Measurements from ENCODE around the gene DNAH14.

DNAH14 gene

DNA sequence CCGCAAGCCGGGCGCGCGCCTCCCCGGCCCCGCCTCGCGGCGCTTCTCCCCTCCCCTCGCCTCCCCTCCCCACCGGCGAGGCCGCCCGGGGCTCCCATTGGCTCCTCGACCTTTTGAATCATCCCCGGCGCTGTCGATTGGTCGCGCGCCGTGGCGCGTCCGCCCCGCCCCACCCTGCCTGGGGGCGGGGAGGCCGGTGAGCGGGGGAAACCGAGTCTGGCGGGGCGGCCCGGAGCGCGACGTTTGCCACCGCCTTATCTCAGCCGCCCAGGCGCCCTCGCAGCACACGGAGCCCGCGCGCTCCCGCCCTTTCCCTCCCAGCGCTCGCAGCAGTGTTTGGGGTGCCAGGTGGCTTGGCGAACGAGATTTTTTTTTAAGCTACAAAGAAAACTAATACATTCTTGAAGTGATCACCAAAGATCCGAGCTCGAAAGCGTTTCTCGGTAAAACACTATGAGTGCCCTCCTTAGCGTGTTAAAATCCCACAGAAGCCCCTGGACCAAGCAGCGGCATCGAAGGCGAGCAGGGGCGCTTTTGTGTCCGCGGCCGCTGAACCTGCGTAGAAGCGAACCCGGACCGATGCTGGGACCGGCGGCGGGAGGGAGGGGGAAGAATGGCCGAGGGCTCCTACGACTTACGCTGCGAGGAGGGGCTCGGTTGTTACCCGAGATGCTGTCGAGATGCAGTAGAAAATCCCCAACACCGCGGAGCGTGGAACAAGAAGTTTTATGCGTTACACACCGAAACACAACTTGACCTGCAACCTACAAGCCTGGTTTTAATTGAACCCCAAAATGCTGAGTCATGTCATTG, 498.8 kb downstream of the DNAH14 start:
- DNase-seq (ENCODE audit: low read depth in 2 of 2): peak; percentile 78 to 85

DNA sequence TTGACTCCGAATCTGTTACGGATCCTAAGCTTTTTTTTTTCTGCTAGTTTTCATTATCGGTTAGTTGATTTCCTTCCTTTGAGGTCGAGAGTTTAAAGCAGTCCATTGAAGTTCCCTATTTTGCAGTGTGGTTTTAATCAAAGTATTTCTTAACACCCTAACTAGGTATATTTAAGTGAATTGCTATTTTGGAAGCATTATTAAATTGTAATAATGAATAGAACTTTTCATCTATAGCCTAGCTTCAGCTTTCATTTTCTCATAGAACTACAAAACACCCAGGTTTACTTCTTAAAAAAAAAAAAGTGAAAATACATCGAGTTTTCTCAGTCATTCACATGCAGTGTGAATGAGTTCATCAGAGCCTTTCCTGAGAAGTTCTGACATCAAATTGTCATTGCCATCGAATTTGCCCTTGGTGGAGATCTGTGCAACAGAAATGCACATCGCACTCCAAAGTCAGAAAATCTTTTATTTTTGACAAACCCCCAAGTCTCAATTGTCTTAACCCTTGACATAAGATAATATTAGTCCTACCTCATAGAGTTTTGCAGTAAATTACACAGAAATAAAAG, 499.5 kb downstream of the DNAH14 start:
- no peak for DNase-seq (ENCODE audit: low read depth in 2 of 2)

DNA sequence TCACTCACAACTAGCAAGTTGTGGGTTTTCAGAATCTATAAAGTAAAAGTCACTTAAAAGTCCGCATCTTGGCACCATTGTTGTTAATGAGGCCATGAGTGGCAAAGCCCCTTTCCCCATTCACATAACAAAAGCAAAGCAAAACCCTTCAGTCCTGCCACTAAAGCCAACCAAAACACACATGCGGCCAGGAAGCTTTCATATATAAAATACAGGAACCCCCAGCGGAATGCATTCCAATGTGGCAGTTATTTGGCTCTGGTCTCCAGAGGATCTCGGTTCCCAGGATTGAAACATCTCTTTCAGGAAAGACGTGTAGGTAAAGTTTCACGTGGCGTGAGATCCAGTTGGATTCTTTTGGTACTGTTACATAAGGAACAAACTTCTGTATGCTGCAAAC, 500.8 kb downstream of the DNAH14 start:
- DNase-seq (ENCODE audit: low read depth in 2 of 2): no peak

DNA sequence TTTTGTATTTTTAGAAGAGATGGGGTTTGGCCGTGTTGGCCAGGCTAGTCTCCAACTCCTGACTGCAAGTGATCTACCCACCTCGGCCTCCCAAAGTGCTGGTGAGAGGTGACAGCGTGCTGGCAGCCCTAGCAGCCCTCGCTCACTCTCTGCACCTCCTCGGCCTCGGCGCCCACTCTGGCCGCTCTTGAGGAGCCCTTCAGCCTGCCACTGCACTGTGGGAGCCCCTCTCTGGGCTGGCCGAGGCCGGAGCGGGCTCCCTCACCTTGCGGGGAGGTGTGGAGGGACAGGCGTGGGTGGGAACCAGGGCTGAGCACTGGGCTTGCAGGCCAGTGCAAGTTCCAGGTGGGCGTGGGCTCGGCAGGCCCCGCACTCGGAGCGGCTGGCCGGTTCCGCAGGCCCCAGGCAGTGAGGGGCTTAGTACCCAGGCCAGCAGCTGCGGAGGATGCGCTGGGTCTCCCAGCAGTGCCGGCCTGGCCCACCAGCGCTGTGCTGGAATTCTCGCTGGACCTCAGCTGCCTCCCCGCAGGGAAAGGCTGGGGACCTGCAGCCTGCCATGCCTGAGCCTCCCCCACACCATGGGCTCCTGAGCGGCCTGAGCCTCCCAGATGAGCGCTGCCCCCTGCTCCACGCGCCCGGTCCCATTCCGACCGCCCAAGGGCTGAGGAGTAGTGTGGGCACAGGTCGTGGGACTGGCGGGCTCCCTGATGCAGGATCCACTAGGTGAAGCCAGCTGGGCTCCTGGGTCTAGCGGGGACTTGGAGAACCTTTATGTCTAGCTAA, 501.8 kb downstream of the DNAH14 start:
- DNase-seq (ENCODE audit: low read depth in 2 of 2): no peak

DNA sequence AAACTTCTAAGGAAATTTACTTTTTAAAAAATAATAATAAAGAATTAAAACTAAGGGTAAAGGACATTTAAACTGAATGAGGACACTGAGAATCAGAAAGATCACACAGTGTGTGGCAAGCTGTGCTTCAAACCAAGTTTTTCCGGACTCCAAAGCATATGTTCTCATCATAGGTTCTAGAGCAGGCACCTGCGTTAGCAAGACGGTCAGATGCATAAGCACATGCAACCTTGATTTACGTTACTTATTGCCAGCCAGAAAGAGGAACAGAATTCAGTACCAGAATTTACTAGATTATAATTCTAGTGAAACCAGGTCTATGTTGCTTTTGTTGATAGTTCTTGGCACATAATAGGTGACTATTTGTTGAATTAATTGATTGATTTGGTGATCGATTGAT, 504.6 kb downstream of the DNAH14 start:
- no peak for DNase-seq (ENCODE audit: low read depth in 2 of 2)

DNA sequence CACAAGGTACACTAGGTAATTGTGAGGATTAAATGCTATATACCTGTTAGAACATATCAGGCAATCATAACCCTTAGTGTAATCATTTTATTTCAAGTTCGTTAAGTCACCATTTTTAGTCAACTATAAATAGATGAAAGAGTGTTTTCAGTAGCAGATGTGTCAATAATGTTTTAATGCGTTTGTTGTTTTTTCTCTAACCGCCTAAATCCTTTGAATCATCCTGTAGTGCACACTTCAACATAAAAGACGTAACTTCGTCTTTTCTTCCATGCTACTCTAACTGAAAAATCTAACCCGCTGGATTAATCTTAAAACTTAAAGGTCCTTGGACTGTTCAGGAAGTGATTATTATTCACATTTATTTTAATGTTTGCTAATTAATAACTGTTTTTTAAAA, 505.6 kb downstream of the DNAH14 start:
- no peak for DNase-seq (ENCODE audit: low read depth in 2 of 2)

DNA sequence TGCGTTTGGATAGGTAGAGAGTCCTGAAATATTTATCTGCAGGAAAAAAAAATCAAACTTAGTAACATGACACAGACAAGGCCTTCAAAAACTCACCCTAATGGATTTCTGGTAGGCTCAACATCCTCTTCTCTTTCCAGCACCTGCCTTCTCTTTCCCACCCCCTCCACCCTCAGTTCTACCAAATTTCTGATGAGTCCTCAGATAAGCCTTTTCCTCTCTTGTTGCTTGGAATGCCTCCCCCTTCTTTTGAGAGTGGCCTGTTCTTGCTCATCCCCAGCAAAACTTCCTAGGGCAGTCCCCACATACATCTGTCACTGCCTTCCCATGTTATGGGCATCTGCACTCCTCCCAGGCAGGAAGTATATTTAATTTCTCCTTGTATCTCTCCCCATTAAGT, 506.0 kb downstream of the DNAH14 start:
- no peak for DNase-seq (ENCODE audit: low read depth in 2 of 2)

DNA sequence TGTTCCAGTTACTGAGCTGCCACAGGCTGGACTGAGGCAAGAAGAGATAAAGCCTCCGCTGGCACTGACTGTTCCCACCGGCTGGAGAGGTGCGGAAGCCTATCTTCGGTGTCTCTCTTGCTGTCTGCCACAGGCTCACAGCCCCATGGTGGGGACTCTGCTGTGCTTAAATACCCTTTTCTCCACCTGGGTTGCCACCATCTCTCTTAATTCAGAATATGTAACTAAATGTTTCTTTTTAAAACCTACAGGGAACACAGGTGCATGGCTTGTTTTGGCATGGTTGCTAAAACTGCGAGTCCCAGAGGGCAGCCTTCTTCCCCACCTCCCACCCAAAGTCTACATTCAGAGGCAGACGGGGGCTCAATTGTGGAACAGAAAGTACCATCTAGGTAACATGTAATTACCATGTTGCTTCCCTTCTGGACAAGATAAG, 506.5 kb downstream of the DNAH14 start:
- DNase-seq (ENCODE audit: low read depth in 2 of 2): no peak

DNA sequence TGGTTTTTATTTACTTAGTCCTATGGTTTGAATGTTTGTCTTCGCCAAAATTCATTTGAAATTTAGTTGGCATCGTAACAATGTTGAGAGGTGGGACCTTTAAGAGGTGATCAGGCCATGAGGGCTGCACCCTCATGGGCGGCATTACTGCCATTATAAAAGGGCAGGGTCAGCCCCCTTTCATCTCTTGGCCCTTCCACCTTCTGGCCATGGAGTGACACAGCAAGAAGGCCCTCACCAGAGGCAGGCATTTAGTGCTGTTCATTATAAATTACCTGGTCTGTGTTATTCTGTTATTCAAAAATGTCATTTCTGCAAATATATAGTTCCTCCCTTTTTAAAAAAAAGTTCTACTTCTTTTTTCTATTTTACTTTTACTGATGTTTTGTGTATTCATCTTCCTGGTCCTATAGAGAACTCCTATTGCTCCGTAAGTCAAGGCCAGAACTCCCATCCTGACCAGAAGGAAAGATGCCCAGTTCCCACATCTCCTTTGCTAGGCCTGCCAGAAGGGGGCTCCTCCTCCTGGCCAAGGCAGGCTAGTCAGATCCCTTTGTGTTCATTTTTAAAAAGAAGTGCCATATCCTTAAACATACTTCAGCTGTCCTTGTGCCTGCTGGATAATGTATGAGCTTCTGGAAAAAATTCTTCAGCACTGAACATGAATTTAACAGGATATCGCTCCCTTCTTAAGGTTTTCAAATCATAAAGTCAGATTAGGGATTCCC, 508.4 kb downstream of the DNAH14 start:
- no peak for DNase-seq (ENCODE audit: low read depth in 2 of 2)

DNA sequence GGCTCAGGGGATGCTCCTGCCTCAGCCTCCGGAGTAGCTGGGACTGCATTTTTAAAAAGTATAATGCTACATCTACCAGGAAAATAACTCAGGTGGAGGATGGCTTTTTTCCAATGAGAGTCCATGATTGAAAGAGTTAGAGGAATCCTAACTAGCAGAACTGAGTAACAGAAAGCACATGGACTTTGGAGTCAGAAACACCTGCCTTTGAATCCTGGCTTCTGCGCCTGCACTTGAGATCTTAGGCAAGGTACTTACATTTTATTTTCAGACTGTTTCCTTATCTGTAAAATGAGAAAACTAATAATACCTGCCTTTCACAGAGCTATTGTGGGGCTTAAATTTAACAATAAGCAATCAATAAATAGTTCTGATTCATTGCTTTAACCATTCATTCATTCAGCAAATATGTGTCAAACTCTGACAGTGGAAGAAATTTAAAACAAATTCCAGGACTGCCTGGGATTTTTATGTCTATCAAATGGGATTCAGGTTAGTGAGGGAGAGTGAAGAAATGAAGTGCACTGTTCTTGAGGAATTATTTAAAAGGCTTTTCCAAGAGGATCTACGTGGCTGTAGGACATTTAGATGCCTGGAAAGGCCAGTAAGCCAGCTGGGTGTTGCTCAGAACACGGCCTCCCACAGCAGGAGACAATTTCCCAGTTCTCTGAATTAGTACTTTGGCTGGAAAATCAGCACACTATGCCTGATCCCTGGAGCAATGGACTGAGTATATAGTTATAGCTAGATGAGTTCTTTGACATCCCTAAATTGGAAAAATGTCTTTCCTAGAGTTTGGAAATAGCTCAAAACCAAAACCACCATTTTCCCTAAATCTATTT, 511.1 kb downstream of the DNAH14 start:
- DNase-seq (ENCODE audit: low read depth in 2 of 2): no peak

DNA sequence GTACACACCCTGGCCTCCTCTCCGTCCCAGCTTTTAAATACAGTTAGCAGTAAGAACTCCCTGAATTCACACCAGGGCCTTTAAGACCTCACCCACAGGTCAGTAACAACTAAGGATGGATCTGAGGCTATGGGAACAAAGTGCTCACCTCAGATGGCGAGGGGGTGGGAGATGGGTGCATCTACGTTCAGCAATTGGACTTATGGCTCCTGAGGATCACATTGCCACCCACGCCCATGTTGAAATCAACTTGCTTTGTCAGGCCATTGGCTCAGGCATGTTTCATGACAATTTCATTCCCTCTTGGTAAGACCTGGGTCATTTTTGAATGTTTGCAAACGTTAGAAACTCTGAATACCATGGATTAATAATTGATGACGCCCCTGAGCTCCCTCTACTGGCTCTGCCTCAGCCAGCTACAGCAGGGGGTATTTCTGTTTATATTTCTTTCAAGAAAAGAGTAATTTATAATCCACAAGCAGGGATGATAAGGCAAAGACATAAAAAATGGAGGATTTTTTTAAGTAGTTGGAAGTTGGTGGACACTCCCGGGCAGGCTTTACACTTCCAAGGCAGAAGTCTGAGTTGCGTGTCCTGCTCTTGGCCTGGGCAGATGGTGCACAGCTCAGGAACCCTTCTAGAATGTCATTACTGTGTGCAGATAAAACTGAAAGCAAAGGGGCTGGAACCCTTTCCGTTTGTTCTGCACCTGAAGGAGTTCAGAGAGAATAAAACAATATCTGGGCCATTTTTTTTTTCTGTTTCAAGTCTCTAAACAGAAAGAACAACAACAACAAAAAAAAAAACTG, 512.0 kb downstream of the DNAH14 start:
- no peak for DNase-seq (ENCODE audit: low read depth in 2 of 2)

DNA sequence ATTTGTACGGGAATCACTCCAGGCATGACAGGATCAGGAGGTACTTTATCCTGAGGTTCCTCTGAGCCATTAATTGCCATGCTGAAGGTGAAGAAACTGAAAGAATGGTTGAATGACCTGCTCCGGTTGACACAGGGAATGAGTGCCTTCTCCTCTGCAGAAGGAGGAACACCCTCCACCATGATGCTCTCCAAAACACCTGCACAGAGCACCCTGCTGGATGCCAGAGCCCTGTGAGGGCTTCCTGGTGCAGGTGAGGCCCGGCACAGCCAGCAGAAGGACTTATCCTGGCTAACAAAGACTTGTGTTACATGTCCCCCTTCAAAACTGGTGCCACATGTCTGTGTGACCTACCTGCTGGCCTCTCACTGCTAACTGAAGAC, 512.6 kb downstream of the DNAH14 start:
- no peak for DNase-seq (ENCODE audit: low read depth in 2 of 2)

DNA sequence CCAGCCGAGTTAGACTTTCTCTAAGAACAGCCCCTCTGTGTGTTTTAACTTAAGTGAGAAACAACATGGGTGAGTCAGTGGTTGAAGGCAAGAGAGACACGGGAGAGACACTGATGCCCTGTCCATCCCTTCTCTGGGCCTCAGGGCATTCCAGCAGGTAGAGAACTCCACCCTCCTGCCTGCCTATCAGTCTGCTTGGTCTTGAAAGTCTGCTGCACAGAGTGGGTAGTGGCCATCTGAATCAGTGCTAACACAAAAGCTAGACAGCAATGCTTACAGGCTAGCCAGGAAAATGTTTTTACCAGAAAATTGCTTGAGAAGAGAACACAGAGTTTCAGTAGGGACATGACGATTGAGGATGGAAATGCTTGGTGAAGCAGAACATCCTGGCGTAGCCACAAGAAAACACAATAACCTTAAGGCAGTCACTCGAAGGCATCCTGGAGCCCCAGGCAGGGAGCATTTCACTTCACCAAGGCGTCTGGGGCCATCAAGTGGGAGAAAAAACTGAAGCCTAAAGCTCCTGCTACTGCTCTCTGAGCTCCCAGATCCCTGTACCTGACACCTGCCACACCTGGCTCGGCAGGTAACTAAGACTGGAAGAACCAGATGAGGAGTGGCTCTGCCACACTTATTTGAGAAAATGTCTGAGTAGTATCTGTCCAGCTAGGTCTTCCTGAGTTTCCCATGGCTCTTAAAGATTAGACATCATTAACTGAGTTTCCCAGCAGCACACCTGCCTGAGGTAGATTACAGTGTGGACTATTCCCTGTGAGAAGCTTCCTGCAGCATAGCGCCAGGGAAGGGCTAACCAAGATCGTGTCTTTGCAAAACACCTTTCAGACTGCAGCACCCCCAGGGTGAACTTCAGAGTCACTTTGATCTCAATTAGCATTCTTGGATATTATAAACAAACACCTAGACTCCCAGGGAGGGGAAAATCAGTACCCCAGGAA, 516.4 kb downstream of the DNAH14 start:
- no peak for DNase-seq (ENCODE audit: low read depth in 2 of 2)

DNA sequence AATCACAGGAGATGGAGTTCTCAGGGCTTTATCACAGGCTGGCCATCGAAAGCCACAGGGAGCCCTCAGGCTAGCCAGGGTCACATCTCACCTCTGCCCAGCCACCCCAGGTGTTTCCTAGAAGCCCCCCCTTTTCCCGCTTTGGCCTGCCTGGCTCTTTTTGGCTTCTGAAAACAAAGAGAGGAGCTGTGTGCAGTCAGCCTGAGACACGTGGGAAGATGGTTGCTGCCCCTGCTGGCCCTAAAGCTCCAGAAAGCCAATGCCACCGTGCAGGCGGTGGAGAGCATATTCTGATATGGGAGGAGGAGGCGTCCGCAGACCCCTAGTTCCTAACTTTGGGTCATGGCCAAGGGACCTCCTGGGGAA, 517.1 kb downstream of the DNAH14 start:
- no peak for DNase-seq (ENCODE audit: low read depth in 2 of 2)

DNA sequence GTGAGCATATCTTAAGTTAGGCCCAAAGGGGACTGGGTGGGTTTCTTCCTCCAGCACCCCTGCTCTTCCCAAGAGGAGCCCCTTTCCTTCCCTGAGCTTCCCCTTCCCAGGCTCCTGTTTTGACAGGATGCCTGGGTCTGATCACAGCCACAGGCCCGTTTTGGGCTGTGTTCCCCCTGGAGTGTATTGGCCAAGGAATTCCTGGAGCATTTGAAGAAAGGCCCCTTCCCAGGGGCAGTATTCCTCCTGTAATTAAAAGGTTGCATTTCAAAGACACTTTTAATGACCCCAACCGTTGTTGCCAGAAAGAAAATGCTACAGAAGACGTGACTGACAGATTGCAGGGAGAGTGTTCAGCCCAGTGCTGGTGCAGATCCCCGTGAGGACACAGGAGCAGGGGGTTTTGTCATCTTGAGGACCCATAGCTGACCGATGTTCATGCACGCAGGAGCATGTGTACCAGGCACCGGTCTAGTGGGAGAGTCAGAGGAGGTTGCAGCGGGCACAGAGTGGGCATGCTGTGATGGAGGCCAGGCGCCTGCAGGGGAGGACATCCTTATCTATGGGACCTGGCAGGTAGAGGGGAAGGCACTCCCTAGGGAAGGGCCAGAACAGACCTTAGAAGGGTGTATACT, 517.6 kb downstream of the DNAH14 start:
- DNase-seq (ENCODE audit: low read depth in 2 of 2): no peak

DNA sequence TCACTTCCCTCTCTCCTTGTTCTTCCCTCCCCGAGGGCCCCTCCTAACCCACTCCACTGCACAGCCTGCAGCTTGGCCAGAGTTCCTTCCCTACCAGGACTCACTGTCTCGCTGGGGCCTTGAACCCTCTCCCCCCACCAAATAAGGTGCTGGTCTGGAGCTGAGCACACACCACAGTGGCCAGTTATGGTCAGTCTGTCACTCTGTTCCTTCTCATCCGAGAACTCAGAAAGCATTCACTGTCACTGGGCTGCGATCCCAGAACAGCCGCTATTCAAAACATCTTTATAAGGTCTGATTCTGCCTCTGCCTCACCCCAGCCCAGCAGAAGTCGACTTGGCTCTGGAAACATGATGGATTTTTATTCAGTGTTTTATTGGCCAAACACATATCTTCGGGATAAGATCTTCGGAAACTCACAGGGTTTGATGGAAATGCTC, 518.2 kb downstream of the DNAH14 start:
- no peak for DNase-seq (ENCODE audit: low read depth in 2 of 2)

DNA sequence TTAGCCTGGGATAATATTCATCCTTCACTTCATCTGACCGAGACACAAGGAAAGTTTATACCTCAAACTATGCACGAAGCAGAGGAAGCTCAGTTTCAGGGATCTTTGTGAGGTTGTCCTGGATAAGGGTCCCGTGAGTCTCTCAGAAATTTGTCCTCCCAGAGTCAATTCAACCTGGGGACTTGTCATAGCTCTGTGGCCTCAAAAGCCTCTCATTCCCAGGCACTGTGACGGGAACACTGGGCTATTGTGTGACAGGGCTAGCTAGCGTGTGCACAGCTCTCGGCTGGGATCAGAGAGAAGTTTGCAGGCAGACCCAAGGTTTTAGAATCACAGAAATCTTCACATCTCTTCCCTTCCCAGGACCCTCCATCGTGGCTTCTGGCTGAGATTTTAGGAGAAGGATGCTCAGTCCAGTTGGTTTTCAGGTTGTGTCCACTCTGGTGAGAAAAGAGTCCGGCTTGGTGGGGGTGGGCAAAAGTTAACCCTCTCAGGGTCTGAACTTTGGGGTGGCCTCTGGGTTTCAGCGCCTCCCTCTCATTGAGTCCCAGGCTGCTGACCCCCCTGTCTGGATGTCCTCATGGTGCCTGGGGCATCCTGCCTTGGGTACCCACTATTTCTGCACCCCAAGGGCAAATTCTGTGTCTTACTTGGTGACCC, 518.8 kb downstream of the DNAH14 start:
- no peak for DNase-seq (ENCODE audit: low read depth in 2 of 2)

Measured in stimulated activated CD8-positive, alpha-beta memory T cell treated with anti-CD3 and anti-CD28 coated beads, Interleukin-2, amount 100 ng/mL, for 1 hour (primary cell).